GM18508 (cell line): ENCODE results near the gene ADNP2.

Source experiments
- ATAC-seq: cut with Tn5 transposase; IDR thresholded peaks from one replicate; pipeline ENCODE4 v1.9.1; 2021; ENCODE audit warnings: moderate number of reproducible peaks; ENCODE audit not compliant: insufficient read depth, unreplicated experiment

The ADNP2 gene

DNA sequence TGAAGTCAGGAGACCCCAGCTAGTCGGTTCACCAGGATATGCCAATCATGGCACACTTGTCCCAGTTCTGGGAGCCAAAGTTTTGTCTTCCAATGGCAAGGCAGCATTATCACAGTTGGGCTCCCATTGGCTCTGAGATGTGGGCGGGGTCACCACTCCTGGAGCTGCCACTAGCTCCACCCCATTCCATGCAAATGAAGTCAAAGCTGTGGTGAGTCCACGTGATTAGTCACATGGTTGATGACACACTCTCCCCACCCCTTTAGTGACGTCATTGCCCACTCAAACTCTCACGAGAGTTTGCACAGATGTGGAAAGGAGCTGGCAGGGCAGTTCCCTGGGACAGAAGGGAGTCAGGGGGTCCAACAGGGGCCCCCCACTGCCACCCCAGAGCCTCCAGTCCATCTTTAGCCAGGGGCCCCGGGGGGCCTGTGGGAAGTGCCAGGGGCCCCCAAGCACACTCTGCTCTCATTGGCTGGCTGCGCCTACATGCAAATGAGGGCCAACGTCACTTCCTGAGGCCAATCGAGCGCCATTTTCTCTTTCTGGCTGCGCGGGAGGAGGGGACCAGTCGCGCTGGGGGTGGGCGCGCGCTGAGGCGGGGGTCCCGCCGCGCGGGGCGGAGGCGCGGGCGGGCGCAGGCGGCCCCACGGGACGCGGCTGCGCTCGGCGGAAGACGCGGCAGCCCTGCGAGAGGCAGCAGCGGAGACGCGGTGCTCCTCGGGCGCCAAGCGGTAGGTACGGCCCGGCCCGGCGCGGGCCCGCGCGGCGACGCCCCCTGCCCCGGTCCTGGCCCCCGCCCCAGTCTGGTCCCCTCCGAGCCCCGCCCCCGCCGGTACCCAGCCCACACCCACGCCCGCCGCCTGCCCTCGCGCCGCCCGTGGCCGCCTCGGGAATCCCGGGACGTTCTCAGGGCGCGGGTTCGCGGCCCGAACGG, at the start of gene ADNP2:
Gene ADNP2 (plus strand): TSS at position 524 of the 937 bp plus-strand sequence. CDS start 8,281 bp downstream, outside the sequence.
- ATAC-seq = peak; percentile 40

- ATAC-seq = no peak
Measured at GRCh38 chr18:80059945-80060344, 49.1 kb upstream of the ADNP2 start.

DNA sequence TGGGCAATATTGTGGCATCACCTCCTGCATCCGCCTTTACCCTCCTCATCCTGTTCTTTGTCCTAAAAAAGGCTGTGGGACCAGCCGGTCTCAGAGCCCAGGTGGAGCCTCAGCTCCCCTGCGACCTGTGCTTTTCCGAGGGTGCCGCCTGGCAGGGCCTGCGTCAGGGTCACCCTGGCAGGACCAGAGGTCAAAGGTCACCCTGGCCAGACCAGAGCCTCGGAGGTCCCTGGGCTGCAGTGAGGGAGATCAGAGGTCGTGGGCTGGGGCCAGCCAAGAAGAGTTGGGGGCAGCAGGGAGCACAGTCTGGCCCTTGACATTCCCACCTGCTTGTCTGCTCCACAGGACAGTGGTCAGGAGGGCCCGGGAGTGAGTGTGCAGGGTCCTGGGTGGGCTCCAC, 43.4 kb upstream of the ADNP2 start:
- ATAC-seq = no peak

DNA sequence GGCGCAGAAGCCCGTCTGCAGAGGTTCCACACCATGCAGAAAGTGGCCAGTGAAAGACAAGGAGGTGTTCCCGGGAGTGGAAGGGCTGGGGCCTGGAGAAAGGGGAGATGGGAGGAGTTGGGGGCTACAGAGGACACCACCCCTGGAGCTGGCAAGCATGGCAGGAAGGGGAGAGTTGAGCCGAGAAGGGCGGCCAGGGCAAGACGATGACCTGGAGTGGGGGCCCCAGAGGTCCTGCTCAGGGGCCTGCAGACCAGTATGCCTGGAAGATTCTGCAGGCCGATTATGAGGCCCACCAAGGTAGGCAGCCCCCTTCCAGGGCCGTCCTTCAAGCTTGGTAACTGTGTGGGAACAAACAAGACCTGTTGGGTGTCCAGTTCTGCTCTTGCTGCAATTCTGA, 41.7 kb upstream of the ADNP2 start:
- ATAC-seq = no peak

- no peak for ATAC-seq
Measured at GRCh38 chr18:80067897-80068296, 41.2 kb upstream of the ADNP2 start.

DNA sequence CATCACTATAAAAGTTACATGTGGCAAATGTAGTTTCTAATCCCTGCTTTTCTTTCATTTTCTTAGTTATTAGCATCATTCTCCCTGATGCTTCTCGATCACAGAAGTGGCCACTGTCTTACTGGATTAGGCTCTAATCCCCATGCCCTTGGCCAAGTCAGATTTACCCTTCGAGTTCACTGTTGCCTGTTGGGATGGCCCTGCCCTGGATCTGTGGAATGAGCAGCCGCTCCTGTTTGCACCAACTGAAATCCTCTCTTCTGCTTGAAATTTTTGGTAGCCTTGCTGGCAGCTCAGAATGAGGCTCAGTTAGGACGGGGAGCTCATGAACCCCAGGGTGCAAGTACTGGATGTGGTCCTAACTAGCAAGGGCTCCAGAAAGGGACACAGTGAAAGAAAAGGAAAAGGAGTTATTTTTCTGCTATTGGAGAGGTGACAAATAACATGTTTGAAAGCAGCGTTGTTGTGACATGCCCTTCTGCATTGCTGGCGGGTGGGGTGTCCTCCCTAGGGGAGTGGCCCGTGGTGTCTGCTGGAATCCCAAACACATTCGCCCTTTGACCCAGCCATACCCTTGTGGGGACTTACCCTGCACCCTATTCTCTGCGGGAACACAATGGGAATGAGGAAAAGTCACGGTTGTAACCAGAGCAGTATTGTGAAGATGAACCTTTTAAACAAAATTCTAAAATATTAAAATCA, 40.3 kb upstream of the ADNP2 start:
- no peak for ATAC-seq

DNA sequence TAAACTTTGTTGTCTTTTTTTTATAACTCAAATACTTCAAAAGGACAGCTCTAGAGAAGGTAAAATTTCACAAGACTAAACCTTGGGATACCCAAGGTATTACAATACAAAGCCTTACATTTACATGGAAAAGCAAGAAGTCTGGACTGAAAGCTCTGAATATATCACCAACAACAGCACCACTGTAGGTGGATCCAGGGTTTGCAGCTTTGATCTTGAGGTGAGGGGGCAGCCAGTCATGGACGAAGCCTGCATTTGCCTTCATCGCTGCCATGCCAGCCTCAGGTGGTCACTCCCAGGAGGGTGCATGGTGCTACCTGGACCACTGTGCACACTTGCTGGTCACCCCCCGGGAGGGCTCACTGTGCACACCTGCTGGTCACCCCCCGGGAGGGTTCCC, 38.2 kb upstream of the ADNP2 start:
- no peak for ATAC-seq

DNA sequence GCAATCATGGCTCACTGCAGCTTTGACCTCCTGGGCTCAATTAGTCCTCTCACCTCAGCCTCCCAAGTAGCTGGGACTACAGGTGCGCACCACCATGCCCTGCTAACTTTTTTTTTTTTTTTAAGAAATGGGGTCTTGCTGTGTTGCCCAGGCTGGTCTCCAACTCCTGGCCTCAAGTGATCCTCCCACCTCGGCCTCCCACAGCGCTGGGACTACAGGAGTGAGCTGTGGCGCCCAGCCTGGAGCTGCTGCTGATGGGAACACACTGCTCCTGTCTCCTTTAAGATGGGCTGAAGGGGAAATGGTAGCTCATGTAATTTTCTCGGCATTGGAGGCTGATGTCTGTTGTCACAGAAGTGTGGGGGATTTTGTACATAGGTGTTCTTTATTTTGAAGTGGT, 34.9 kb upstream of the ADNP2 start:
- ATAC-seq = no peak

- ATAC-seq = no peak
Measured at GRCh38 chr18:80074697-80075096, 34.4 kb upstream of the ADNP2 start.

DNA sequence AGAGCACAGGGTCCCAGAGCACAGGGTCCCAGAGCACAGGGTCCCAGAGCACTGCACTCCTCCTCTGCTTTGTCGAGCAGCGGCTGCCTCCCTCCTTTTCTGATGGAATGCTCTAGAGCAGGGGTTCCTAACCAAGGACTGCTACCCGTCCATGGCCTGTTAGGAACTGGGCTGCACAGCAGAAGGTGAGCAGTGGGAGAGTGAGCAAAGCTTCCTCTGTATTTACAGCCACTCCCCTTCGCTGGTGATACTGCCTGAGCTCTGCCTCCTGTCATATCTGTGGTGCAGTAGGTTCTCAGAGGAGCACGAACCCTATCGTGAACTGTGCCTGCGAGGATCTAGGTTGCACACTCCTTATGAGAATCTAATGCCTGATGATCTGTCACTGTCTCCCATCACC, 33.1 kb upstream of the ADNP2 start:
- ATAC-seq = no peak

- ATAC-seq = no peak
Measured at GRCh38 chr18:80076379-80076778, 32.7 kb upstream of the ADNP2 start.

- no peak for ATAC-seq
Measured at GRCh38 chr18:80077873-80078272, 31.2 kb upstream of the ADNP2 start.

- ATAC-seq = no peak
Measured at GRCh38 chr18:80086281-80086680, 22.8 kb upstream of the ADNP2 start.

GRCh38 chr18:80088036-80088435, 21.0 kb upstream of the ADNP2 start:
- no peak for ATAC-seq

DNA sequence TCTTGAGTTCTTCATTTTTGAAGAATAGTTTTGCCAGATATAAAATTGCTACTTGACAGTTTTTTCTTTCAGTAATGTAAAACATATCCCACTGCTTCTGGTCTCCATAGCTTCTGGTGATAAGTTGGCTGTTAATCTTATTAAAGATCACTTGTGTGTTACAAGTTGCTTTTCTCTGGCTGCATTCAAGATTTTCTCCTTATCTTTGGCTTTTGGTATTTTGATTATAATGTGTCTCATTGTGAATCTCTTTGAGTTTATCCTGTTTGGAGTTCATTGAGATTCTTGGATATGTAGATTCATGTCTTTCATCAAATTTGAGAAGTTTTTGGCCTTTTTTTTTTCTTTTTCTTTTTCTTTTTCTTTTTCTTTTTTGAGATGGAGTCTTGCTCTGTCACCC, 20.2 kb upstream of the ADNP2 start:
- ATAC-seq = no peak

GRCh38 chr18:80095414-80095813, 13.6 kb upstream of the ADNP2 start:
- ATAC-seq = no peak

DNA sequence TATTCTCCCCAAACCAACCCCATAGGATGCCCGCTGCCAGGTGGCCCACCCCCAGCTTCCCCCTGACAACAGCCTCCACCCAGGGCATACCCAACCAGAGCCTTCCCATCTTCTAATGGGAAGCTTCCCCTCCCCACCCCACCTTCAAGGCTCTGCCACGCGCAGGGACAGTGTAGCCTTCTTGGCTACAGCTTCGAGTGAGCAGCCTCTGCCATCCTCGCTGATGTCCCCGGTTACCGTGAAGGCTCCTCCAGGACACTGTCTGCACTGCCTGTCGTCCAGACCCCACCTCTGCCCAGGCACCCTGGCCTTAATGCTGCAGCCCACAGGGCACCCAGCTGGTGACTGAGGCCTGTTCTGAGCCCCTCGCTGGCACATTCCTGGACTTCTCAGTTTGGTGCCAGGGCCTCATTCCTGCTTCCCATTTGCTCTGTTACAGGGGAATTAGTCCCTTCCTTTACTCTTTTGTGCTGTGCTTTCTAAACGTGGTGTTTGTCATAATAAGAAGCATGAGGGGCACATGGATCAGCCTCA, 13.0 kb upstream of the ADNP2 start:
- ATAC-seq = no peak

DNA sequence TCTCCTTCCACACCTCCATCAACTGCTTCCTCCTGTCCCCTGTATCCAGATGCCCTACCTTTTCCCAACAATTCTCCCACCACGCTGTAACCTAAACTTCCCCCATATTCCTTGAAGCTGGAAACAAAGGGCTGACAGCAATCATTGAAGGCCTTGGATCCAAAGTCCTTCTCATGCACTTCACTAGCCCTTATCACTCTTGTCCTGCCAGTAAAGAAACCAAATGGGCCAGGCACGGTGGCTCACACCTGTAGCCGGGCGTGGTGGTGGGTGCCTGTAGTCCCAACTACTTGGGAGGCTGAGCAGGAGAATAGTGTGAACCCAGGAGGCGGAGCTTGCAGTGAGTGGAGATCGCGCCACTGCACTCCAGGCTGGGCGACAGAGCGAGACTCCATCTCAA, 11.9 kb upstream of the ADNP2 start:
- ATAC-seq = no peak

GRCh38 chr18:80103231-80103630, 5.8 kb upstream of the ADNP2 start:
- no peak for ATAC-seq

- no peak for ATAC-seq
Measured at GRCh38 chr18:80104364-80104779, 4.7 kb upstream of the ADNP2 start.
